Activated CD4-positive, alpha-beta T cell treated with anti-CD3 and anti-CD28 coated beads, Interleukin-2, Interleukin-4, amounts not matched to agents 100 ng/mL and 50 ng/mL, durations not matched to agents 16 hours and 8 hours (primary cell): ENCODE measurements around the gene DIPK1B.
A peak's percentile ranks its signal among the peaks of the same experiment; 100 is the strongest.

ENCODE experiments used
- DNase-seq: peaks from one replicate; pipeline ENCODE4 v3.0.0-alpha.2; 2020; ENCODE audit warnings: low spot score

Gene DIPK1B

DNA sequence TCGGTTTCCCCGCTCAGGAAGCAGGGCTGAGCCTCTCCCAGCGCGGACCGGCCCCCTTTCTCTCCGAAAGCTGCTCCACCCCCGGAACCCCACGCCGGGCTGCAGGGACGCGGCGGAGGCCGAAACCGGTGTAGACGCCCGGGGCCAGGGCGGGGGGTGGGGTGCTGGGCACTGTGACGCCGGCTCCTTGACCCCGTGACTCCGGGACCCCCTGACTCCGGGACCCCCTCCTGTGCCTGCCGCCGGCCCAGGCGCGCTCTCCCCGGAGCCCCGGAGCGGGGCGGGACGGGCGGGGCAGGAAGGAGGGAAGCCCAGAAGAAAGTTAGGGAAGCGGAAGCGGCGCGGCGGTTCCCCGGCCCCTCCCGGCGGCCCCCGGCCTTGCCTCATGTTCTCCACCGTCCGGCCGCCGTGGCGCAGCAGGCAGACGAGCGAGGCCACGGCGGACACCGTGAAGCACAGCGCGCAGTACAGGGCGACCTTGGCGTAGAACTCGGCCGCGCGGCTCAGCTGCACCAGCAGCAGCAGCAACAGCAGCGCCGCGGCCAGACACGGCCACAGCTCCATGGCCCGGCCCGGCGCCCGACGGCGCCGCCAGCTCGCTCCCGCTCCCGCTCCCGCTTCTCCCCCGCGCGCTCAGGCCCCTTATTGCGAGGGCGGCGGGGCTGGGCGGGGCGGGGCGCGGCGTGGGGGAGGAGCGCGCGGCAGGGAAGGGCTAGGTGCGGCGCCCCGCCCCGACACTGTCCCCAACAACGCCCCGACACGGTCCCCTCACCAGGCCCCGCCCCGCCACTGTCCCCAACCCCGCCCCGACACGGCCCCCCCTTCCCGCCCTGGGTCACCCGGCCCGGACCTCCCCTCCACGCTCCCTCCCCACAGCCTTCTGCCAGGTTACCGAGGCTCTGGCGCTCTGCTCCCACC is 25.3 kb upstream of the DIPK1B start, which contains the start of gene AGPAT2:
AGPAT2 (minus strand) TSS at position 664 of the 918 bp plus-strand sequence; CDS start at position 564, 100 bp downstream.
- peak; percentile 54 for DNase-seq

DNA sequence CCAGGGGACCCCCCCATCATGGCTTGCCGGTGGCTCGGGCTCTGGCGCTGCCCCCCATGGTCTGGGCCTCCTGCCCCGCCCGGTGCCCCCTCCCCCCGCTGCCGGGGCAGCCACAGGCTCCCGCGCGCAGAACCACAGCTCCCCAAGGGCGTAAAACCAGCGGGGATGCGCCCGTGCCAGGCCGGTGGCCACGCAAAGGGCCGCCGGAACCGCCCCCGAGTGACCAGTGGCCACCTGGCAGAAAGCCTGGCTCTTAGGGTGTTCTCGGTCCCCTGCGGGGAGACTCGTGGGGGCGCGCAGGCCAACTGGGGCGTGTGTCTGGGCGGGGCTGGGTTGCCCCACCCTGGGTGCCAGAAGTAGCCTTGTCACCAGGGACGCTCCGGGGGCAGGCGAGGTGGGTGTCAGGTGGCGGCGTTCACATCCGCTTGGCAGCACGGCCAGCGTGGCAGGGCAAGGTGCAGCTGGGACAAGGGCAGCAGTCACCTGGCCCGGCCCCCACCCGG is 24.6 kb upstream of the DIPK1B start:
- DNase-seq: no peak

GRCh38 chr9:136688274-136689107 is 23.9 kb upstream of the DIPK1B start:
- no peak for DNase-seq

DNA sequence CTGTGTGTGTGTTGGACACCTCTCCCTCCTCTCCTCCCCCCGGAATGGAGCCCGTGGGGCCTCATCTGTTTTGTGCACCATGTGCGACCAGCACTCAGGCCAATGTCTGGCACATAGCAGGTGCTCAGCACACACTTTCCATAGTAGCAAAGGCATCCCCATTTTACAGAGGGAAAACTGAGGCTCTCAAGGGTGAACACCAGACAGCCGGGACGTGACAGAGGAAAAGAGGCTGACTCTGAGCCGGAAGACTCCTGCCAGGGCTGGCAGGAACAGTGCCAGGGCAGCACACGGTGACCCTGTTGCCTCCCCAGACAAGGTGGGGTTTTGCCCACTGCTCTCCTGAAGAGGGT is 23.3 kb upstream of the DIPK1B start:
- no peak for DNase-seq

DNA sequence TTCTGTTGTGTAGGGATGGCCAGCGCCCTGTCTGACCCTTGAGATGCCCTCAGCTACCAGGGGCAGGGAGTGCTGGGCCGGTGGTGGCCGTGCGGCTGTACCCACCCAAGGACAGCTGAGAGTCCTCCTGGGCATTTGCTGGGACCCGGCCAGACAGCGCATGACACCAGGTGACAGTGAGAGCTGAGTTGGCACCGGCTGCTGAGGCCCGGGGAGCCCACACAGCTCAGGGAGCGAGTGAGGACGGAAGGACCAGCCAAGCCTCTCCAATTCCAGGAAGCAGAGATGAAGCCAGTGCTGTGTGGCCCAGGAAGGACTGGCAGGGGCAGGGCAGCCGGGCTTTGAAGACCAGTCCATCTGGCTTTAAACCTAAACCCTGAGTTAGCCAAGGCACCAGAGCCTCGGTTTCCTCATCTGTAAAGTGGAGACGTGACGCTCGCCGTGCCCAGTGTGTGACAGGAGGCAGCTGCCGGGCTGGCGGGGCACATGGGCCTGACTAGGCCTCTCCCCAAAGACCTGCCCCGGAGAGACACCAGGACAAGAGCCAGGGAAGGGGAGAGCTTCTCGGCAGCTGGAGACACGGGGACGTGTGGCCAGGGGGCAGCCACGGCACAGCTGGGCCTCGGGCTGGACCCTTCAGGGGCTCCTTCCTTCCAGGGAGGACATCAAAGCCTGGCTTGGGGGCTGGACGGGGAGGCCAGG is 22.1 kb upstream of the DIPK1B start:
- DNase-seq: no peak

DNA sequence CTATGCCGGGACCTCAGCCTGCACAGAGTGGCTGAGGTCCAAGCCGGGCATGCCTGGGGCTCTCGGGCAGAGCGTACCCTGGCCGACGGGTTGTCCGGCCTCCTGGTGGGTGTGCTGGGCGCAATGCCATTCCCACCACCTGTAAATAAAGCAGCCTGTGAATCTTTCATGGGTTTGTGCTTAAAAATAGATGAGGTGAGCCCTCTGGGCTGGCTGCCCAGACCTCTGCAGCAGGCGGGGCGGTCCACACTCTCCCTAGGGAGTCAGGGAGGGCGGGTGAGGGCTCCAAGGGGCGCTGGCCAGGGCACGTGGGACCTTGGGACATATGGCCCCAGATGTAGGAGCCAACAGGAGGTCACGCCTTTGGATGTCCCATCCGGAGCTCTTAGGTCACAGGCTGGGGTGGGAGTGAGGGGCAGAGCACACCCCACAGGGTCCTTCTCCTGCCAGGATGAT is 21.5 kb upstream of the DIPK1B start:
- no peak for DNase-seq

DNA sequence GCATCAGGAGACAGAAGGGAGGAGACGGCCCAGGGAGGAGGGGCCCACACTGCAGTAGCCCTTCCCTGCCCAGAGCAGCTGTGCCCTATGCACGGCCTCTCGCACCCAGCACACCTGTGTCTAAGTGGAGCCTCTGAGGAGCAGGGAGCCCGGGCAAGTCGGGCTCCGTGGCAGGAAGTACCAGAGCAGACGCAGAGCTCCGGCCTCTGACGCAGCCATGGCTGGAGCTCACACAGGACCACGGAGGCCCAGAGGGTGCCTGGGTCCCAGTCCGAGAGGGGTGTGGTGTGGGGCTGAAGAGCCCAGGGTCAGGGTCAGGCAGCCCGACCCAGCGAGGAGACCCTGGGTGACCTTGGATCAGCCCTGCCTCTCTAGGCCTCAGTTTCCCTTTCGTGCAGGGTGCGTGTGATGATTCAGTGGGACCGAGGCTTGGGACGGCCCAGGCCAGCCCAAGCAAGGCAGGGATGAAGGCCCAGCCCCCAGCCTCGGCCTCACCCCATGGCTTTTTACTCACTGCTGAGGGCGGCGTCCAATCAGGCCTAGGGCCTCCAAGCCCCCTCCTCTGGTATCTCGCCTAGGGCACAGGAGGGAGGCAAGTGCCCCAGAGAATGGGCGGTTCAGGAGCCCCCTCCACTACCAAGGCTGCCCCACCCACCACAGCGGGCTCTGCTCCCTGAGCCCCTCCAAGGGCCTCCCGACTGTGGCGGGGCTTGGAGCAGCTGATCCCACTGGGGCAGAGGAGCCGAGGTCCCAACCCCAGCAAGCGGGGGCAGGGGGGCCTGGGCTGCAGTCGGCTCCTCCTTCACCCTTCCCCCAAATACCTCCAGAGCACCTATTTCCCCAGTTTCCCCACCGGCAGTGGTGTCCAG is 20.8 kb upstream of the DIPK1B start:
- no peak for DNase-seq

DNA sequence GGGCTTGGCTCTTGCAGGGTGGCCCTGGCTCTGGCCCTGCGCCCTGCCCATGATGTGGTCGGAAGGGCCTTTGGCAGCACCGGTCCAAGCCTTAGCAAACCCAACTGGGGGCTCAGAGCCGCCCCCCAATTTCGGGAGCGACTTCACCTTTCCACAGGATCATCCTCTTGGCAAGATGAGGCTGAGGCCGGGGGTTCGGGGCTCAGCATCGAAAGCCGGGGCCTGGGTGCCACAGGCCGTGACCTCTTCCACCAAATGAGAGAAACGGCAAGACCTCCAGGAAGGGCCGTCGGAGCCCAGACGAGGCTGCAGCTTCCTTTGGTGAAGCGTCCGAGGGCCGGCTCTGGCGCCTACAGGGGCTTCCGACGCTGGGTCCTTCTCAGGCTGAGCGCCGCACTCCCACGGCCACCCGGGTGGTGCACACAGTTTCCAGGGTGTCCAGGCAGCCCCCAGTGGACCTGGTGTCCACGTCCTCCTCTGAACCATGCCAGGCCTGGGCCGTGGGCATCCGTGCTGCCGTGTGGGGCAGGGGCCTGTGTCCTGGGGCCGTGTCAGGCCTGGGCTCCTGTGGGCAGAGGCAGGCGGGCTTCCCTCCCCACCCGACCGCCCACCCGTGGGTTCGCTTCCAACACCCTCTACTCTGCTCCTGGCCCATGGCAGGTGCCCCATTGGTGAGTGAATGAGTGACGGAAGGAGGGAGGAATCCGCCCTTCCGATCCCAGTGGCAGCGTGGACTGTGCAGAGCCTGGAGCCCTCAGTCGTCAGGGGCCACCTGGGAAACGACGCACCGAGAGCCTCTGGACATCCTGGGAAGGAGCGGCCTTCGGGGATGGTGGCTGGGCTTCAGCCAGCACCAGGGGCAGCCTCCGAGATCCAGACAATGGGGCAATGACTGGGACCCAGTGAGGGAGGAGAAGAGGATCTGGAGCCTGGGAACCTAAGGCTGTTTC is 19.9 kb upstream of the DIPK1B start:
- DNase-seq: no peak

GRCh38 chr9:136693135-136693489 is 19.3 kb upstream of the DIPK1B start:
- no peak for DNase-seq

GRCh38 chr9:136693490-136694162 is 18.7 kb upstream of the DIPK1B start:
- no peak for DNase-seq

DNA sequence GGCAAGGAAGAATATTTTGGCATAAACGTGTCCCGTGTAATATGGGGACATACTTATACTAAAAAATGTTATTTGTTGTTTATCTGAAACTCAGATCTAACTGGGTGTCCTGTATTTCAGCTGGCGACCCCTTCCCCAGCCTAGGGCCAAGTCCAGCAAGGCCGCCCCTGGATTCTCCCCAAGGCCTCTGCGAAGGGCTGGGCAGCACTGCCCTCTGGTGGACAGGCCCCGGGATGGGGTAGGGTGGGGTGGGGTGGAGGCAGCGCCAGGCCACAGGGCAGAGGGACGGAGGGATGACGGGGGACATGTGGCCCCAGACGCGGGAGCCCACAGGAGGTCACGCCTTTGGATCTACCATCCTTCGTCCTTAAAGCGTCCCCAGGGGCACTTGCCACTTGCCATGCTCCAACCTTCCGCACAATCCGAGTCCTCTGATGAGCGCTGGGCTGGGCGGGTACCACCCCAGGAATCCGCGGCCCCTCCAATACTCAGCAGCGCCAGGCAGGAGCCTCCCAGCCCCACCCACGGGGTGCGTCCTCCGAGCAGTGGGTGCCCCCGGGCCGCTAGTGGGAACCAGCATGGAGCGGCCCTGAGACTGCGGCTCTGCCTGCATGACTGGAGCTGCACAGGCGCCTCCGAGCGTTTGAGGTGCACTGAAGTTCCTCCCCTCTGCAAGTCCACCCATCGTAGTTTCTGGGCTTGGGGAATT is 18.1 kb upstream of the DIPK1B start:
- DNase-seq: peak; percentile 25

- DNase-seq: no peak
These were observed 17.5 kb upstream of the DIPK1B start for GRCh38 chr9:136694872-136695247.

- no peak for DNase-seq
These were observed 16.9 kb upstream of the DIPK1B start for GRCh38 chr9:136695435-136695895.

DNA sequence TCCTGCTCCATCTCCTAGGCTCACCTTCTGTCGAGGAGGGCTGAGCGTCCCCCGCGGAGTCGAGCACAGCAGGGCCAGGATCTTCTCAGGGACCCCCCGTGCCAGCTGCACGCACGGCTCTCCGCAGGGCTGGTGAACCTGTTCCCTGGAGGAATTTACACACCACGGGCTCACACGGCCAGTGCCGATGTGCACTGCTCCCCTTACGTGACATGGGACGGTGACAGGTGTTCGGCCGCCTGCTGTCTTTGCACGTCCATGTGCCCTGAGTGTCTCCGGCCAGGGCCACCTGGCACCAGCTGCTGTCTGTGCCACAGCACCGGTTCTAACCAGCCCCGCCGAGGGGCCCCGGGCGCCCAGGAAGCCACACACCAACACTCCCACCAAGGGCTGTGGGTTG is 16.4 kb upstream of the DIPK1B start:
- DNase-seq: no peak

DNA sequence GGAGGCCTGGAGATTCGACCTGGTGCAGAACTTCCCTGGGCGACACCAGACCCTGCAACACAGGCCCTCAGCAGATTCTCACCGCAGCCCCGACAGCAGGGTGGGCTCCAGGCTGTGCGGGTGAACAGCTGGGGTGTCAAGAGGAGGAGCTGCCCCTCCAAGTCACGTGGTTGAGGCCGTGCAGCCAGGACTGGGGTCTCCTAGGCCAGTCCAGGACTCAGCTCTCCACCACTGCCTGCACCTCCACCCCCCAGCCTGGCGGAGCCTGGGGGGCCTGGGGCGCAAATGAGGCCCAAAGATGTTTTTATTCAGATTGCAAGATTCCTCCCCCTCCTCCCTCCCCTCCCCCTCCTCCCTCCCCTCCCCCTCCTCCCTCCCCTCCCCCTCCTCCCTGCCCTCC is 15.9 kb upstream of the DIPK1B start:
- DNase-seq: no peak

GRCh38 chr9:136697146-136697820 is 15.1 kb upstream of the DIPK1B start:
- no peak for DNase-seq

DNA sequence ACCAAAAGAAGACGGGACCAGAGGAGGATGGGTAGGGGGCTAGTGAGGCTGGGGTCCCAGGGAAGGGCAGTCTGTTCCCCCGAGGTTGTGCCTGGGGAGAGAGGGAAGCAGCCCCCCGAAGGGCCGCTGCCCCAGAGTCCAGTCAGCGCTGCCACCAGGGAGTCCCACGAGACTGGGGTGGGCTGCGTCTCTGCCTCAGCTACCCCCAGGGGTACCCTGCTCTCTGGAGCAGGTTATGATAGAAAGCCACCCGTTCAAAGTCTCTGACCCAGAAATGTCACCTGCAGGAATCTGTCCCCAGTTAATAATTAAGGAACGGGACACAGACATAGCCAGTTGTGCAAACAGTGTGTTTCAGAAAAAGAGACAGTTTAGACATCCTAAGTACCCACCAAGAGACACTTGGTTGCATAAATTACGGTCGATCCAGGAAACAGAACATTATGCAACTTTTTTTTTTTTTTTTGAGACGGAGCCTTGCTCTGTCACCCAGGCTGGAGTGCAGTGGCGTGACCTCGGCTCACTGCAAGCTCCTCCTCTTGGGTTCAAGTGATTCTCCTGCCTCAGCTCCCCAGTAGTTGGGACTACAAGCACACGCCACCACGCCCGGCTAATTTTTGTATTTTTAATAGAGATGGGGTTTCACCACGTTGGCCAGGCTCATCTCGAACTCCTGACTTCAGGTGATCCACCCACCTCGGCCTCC is 14.4 kb upstream of the DIPK1B start:
- DNase-seq: no peak
